Bronchial epithelial cell (primary cell): ENCODE results near the gene EGFLAM. TPM values are rescaled to one million over a fixed set of nuclear protein-coding genes. Genes with fewer than 3 reads are reported as not detected.

Experiments used
- DNase-seq: peaks from one replicate; pipeline ENCODE4 v3.0.0-alpha.2; 2010; ENCODE audit warnings: low read depth
- FAIRE-seq: peaks from 2 replicates; lab custom pipeline; 2011; peaks lifted over from hg19 to GRCh38; lab: Jason Lieb, UNC
- H3K27me3 ChIP-seq: 2 replicates; pipeline ENCODE4 v1.5.1; 2011; ENCODE audit warnings: low read length; ENCODE audit not compliant: control insufficient read depth, insufficient read depth
- H3K36me3 ChIP-seq: 2 replicates; pipeline ENCODE4 v1.5.1; 2011; ENCODE audit warnings: low read length; ENCODE audit not compliant: control insufficient read depth, insufficient read depth
- H3K4me3 ChIP-seq: 2 replicates; pipeline ENCODE4 v1.5.1; 2011; ENCODE audit warnings: mild to moderate bottlenecking, low read depth, low read length, control low read depth
- total RNA-seq: library from RNA; depleted of rRNA; stranded (reverse); fragments of >200 nt; gene quantifications from 2 replicates; pipeline ENCODE4 v1.2.1, GENCODE V29; 2014
- TF ChIP-seq, protein P1 (sequence below): IDR thresholded peaks from 2 replicates; pipeline ENCODE4 v1.5.1; 2011; ENCODE audit warnings: mild to moderate bottlenecking, moderate library complexity, low read length, control low read depth, inconsistent platforms; ENCODE audit not compliant: insufficient read depth, severe bottlenecking

EGFLAM gene
- total RNA-seq, 1 donor from 2014 or later: 0.53 TPM

- Histone ChIP-seq H3K36me3 (no peaks in the 10 kb centered on the region), H3K4me3 (no peak overlapping the region), H3K27me3 (no peaks in the 10 kb centered on the region)
- TF ChIP-seq, protein P1, sequence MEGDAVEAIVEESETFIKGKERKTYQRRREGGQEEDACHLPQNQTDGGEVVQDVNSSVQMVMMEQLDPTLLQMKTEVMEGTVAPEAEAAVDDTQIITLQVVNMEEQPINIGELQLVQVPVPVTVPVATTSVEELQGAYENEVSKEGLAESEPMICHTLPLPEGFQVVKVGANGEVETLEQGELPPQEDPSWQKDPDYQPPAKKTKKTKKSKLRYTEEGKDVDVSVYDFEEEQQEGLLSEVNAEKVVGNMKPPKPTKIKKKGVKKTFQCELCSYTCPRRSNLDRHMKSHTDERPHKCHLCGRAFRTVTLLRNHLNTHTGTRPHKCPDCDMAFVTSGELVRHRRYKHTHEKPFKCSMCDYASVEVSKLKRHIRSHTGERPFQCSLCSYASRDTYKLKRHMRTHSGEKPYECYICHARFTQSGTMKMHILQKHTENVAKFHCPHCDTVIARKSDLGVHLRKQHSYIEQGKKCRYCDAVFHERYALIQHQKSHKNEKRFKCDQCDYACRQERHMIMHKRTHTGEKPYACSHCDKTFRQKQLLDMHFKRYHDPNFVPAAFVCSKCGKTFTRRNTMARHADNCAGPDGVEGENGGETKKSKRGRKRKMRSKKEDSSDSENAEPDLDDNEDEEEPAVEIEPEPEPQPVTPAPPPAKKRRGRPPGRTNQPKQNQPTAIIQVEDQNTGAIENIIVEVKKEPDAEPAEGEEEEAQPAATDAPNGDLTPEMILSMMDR: no peak
- no peak for FAIRE-seq
- no peak for DNase-seq
Observed at GRCh38 chr5:38226091-38226490, 32.3 kb upstream of the EGFLAM start.

DNA sequence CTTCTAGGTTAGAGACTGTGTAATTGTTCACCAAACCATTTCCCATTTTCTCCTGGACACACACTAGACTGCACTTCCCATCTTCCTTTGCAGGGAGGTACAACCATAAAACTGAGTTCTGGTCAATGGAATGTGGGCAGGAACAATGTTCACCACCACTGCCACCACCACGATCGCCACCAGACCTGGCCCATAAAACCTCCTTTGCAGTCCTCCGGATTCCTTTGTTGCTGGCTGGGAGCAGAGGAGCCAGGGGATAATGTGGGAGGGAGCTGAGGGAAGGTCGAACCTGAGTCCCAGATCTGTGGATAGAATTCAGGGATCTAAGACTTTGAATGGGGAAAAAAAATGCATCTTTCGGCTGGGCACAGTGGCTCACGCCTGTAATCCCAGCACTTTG lies 29.4 kb upstream of the EGFLAM start:
- TF ChIP-seq, protein P1: no peak
- DNase-seq: no peak
- no peaks in the 10 kb centered on the region for H3K27me3 ChIP-seq
- H3K36me3 ChIP-seq: no peaks in the 10 kb centered on the region
- no peak for FAIRE-seq
- no peak overlapping the region for H3K4me3 ChIP-seq

- H3K4me3 ChIP-seq: no peak overlapping the region
- no peak for DNase-seq
- TF ChIP-seq, protein P1: no peak
- no peaks in the 10 kb centered on the region for H3K36me3 ChIP-seq
- no peaks in the 10 kb centered on the region for H3K27me3 ChIP-seq
- no peak for FAIRE-seq
Observed at GRCh38 chr5:38234737-38235136, 23.6 kb upstream of the EGFLAM start.

DNA sequence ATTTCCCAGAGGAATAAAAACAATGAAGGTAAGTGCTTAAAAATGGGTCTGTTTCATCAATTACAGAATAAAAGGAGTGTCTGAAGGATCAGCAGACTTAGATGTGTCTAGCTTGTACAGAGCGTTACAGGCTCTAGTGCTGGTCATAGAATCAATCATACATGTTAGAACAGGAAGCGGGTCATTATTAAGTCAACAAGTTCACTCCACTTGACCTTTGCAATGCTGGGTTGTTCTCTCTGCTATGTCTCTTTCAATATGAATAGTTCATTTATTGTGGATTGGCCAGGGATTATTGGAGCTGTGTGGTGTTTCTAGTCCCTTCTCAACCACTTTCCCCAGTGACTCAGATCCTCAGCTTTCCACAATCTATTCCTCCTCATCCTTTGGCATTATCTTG lies 20.7 kb upstream of the EGFLAM start:
- DNase-seq (peak; percentile 8), FAIRE-seq (no peak)
- H3K4me3 ChIP-seq: no peak overlapping the region
- no peaks in the 10 kb centered on the region for H3K36me3 ChIP-seq
- TF ChIP-seq, protein P1: no peak
- H3K27me3 ChIP-seq: no peaks in the 10 kb centered on the region

- DNase-seq: no peak
- Histone ChIP-seq H3K27me3 (no peaks in the 10 kb centered on the region), H3K4me3 (no peak overlapping the region), H3K36me3 (no peaks in the 10 kb centered on the region)
- no peak for FAIRE-seq
- TF ChIP-seq, protein P1: no peak
Observed at GRCh38 chr5:38240212-38240611, 18.1 kb upstream of the EGFLAM start.

- FAIRE-seq: no peak
- no peak for DNase-seq
- Histone ChIP-seq H3K36me3 (no peaks in the 10 kb centered on the region), H3K27me3 (no peaks in the 10 kb centered on the region), H3K4me3 (no peak overlapping the region)
- TF ChIP-seq, protein P1: no peak
Observed at GRCh38 chr5:38241655-38242054, 16.7 kb upstream of the EGFLAM start.
